PC-9 (cell line): Measurements from ENCODE around the gene ZFHX2. TPM values are rescaled to one million over a fixed set of nuclear protein-coding genes. Genes with fewer than 3 reads are reported as not detected.

Experiments
- BruUV-seq: library from RNA; stranded (reverse); fragments of 400-500 nt; replicated peaks from 2 replicates; lab custom pipeline; 2021; lab: Mats Ljungman, UMichigan
- CTCF ChIA-PET: fragments of 300-600 bp; sonication (Branson Sonifier 250); formaldehyde crosslinking; loops from one replicate; lab custom pipeline; 2022; ENCODE audit warnings: antibody characterized with exemption; lab: Charles Lee
- POLR2A ChIA-PET: fragments of 300-600 bp; sonication (Branson Sonifier 250); formaldehyde crosslinking; loops from one replicate; lab custom pipeline; 2022; ENCODE audit warnings: antibody characterized with exemption; ENCODE audit not compliant: unreplicated experiment; lab: Charles Lee
- DNase-seq, 2 experiments: peaks; one replicate each; pipeline versions ENCODE4 v3.0.0 to v3.0.0-alpha.2; 2015 to 2022; ENCODE audit warnings: mixed read lengths in 1 of 2
- H2AFZ ChIP-seq: fragments of 200-600 bp; sonication (generic); 2 replicates; pipeline ENCODE4 v1.8.1; 2017; ENCODE audit warnings: antibody characterized with exemption
- H3F3A ChIP-seq: fragments of 200-600 bp; sonication (generic); 2 replicates; pipeline ENCODE4 v1.8.1; 2017; ENCODE audit warnings: antibody characterized with exemption, mild to moderate bottlenecking, low read depth; ENCODE audit not compliant: insufficient read depth
- H3K27ac ChIP-seq: fragments of 200-600 bp; sonication (generic); 2 replicates; pipeline ENCODE4 v1.6.1; 2016; ENCODE audit warnings: mixed run types
- H3K27me3 ChIP-seq: fragments of 200-600 bp; sonication (generic); 2 replicates; pipeline ENCODE4 v1.6.1; 2016; ENCODE audit warnings: low read depth, mixed run types; ENCODE audit not compliant: insufficient read depth
- H3K36me3 ChIP-seq: fragments of 200-600 bp; sonication (generic); 2 replicates; pipeline ENCODE4 v1.6.1; 2016; ENCODE audit warnings: low read depth, mixed run types
- H3K4me1 ChIP-seq: fragments of 200-600 bp; sonication (generic); replicated peaks from 2 replicates; pipeline ENCODE4 v1.6.1; 2016; ENCODE audit warnings: mixed run types; ENCODE audit not compliant: insufficient read depth
- H3K4me2 ChIP-seq: fragments of 200-600 bp; sonication (generic); 2 replicates; pipeline ENCODE4 v1.6.1; 2017; ENCODE audit warnings: mixed run types
- H3K4me3 ChIP-seq: fragments of 200-600 bp; sonication (generic); 2 replicates; pipeline ENCODE4 v1.6.1; 2016; ENCODE audit warnings: mixed run types
- H3K79me2 ChIP-seq: fragments of 200-600 bp; sonication (generic); 2 replicates; pipeline ENCODE4 v1.6.1; 2017; ENCODE audit warnings: low read depth, mixed run types
- H3K9me2 ChIP-seq: fragments of 200-600 bp; sonication (generic); 2 replicates; pipeline ENCODE4 v1.8.1; 2017; ENCODE audit warnings: mild to moderate bottlenecking; ENCODE audit not compliant: insufficient read depth
- H3K9me3 ChIP-seq: fragments of 200-600 bp; sonication (generic); 2 replicates; pipeline ENCODE4 v1.8.1; 2016; ENCODE audit warnings: low read depth; ENCODE audit not compliant: insufficient read depth
- H4K20me1 ChIP-seq: fragments of 200-600 bp; sonication (generic); 2 replicates; pipeline ENCODE4 v1.8.1; 2017; ENCODE audit not compliant: insufficient read depth
- CTCF ChIP-seq: fragments of 200-600 bp; sonication (generic); conservative IDR thresholded peaks from 2 replicates; pipeline ENCODE4 v1.6.1; 2017; ENCODE audit warnings: mixed run types, antibody characterized with exemption, mild to moderate bottlenecking, moderate library complexity
- EZH2 ChIP-seq: fragments of 200-600 bp; sonication (generic); IDR thresholded peaks from 2 replicates; pipeline ENCODE4 v1.8.0; 2017; ENCODE audit warnings: antibody characterized with exemption, low read depth
- intact Hi-C: fragments of 100-400 bp; cut with micrococcal nuclease; formaldehyde crosslinking; loops from one replicate; pipeline ENCODE4 v1.10.0; 2022; ENCODE audit not compliant: unreplicated experiment
- total RNA-seq: library from RNA; stranded (reverse); gene quantifications from 2 replicates; pipeline ENCODE4 v1.2.3, GENCODE V29; 2021

The ZFHX2 gene
- total RNA-seq, 1 experiment from 2014 or later = 5.3 TPM

GRCh38 chr14:23535943-23536342, 15.6 kb downstream of the ZFHX2 start:
- intact Hi-C loops = no loop called here
- DNase-seq = no peak
- Histone ChIP-seq H3K27me3 (no peaks in the 10 kb centered on the region), H3K27ac (no peak overlapping the region), H3K36me3 (no peaks in the 10 kb centered on the region), H3K9me3 (no peaks in the 10 kb centered on the region), H3K4me1 (no peaks in the 10 kb centered on the region), H3K4me3 (no peak overlapping the region), H3K9me2 (no peaks in the 10 kb centered on the region), H4K20me1 (no peaks in the 10 kb centered on the region), H2AFZ (no peak overlapping the region), H3K79me2 (no peaks in the 10 kb centered on the region), H3F3A (no peaks in the 10 kb centered on the region), H3K4me2 (no peak overlapping the region)
- BruUV-seq = no TSS peak
- POLR2A ChIA-PET = no interaction called here
- CTCF ChIA-PET = no interaction called here
- TF ChIP-seq EZH2 (no peak), CTCF (no peak)

GRCh38 chr14:23533652-23534435, 17.7 kb downstream of the ZFHX2 start:
- CTCF ChIA-PET = no interaction called here
- no peaks in the 10 kb centered on the region for H3K9me3 ChIP-seq
- POLR2A ChIA-PET = interaction anchor here (0.5 kb wide), 1 partner anchor 14 kb away, joined by 3 read pairs; no protein-coding TSS in a partner anchor

GRCh38 chr14:23532658-23533057, 18.9 kb downstream of the ZFHX2 start:
- CTCF ChIA-PET = interaction anchor here (0.6 kb wide), 1 partner anchor 28 kb away, joined by 3 read pairs; no protein-coding TSS in a partner anchor
- Histone ChIP-seq H3K27me3 (no peaks in the 10 kb centered on the region), H3K79me2 (no peaks in the 10 kb centered on the region), H3K4me1 (no peaks in the 10 kb centered on the region), H3K27ac (no peak overlapping the region), H4K20me1 (no peaks in the 10 kb centered on the region), H2AFZ (no peak overlapping the region), H3K4me3 (no peak overlapping the region), H3K4me2 (no peak overlapping the region), H3K9me3 (no peaks in the 10 kb centered on the region), H3K36me3 (no peaks in the 10 kb centered on the region), H3K9me2 (no peaks in the 10 kb centered on the region), H3F3A (no peaks in the 10 kb centered on the region)
- no peak for TF ChIP-seq CTCF
- TF ChIP-seq EZH2 = no peak
- intact Hi-C loops = no loop called here
- POLR2A ChIA-PET = no interaction called here
- DNase-seq = no peak
- no TSS peak for BruUV-seq

More at GRCh38 chr14:23533652-23534435, 17.7 kb downstream of the ZFHX2 start:
- Histone ChIP-seq H3K36me3 (no peaks in the 10 kb centered on the region), H4K20me1 (no peaks in the 10 kb centered on the region), H3K27me3 (no peaks in the 10 kb centered on the region), H2AFZ (no peak overlapping the region), H3K4me1 (no peaks in the 10 kb centered on the region), H3K4me3 (no peak overlapping the region), H3K9me2 (no peaks in the 10 kb centered on the region), H3K4me2 (no peak overlapping the region), H3K79me2 (no peaks in the 10 kb centered on the region), H3F3A (no peaks in the 10 kb centered on the region), H3K27ac (no peak overlapping the region)
- no peak for DNase-seq
- intact Hi-C loops = no loop called here
- TF ChIP-seq EZH2 (no peak), CTCF (no peak)
- no TSS peak for BruUV-seq
